ENCODE measurements around the gene IL26.
"Not testable (repeated sequence)": the region's sequence is repeated elsewhere in the genome, so short reads cannot be mapped to it uniquely, and the experiment has no call there.

IL26 gene

DNA sequence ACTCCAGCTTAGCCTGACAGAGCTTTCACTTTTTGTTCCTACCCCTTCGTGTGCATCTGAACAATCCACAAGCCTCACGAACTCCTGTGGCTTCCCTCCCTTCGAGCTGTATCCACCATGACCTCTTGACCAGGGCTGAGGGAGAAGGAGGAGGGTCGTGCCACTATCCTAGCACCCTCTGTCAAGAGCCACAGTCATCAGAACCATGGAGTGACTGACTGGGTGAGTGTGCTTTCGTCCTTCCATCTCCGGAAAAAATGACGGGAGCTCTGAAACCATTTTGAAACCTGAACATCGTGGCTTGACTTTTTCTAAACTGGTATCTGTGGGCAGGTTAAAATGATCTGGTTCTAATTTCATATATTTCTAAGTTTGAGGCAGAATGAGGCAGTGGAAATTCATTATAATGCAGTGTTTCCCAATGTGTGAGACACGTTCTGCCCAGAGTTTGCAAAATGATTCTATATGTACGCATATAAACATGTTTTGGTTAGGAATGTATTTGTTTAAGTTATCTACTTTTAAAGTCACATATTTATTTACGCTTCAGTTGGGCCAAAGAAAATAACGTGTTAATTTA, 27.0 kb downstream of the IL26 start:
- DNase-seq (ENCODE audit: low spot score): no peak

DNA sequence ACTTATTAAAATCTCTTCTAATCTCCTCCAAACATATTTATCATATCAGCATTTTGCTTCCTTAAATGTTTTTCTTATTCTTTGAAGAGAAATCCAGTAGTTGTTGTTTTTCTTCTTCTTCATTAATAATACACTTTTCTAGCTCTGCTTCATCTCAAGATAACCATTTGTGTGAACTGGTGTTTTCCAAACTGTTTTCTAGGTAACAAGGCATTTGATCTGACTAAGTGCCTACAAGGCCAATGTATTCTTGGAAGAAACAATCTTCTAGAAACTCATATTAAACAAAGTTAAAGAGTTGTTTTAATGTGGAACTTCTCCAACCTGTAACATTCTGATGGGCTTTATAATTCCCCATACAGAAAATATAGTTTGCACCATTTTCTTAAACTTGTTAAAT, 35.3 kb downstream of the IL26 start:
- no peak for DNase-seq (ENCODE audit: low spot score)

DNA sequence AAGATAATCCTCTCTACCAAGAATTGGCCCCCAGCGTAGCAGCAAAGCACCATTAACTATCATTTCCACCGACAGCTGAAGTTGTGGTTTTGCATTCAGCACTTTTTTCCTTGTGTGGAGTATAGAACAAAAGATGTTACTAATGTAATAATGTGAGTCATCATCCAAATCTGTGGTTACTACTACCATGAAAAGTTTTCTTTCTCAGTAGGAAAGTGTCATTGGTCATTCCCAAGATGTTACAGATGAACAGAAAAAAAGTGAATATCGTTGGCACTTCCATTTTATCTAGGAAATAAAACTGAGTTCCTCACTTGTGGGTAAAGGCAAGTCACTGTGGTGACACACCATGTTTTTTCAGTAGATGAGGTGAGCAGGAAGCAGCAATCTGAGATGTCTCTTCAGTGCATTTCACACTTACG, 35.8 kb downstream of the IL26 start:
- no peak for DNase-seq (ENCODE audit: low spot score)

DNA sequence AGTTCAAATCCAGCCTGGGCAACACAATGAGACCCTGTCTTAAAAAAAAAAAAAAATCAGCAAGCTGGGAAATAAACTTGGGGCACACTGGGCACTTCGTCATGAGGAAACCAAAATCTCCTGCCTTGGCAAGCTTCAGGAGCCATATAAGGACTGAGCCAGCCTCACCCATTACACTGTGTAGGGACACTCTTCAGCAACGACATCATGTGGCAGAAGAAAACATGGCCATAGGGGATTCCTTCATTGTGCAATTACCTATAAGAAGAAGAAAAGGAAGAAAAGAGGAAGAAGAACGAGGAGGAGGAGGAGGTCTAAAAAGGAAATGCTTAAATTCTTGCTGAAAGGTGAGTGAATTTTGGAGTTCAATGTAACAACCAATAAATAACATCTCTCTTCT, 40.0 kb downstream of the IL26 start:
- no peak for DNase-seq (ENCODE audit: low spot score)

DNA sequence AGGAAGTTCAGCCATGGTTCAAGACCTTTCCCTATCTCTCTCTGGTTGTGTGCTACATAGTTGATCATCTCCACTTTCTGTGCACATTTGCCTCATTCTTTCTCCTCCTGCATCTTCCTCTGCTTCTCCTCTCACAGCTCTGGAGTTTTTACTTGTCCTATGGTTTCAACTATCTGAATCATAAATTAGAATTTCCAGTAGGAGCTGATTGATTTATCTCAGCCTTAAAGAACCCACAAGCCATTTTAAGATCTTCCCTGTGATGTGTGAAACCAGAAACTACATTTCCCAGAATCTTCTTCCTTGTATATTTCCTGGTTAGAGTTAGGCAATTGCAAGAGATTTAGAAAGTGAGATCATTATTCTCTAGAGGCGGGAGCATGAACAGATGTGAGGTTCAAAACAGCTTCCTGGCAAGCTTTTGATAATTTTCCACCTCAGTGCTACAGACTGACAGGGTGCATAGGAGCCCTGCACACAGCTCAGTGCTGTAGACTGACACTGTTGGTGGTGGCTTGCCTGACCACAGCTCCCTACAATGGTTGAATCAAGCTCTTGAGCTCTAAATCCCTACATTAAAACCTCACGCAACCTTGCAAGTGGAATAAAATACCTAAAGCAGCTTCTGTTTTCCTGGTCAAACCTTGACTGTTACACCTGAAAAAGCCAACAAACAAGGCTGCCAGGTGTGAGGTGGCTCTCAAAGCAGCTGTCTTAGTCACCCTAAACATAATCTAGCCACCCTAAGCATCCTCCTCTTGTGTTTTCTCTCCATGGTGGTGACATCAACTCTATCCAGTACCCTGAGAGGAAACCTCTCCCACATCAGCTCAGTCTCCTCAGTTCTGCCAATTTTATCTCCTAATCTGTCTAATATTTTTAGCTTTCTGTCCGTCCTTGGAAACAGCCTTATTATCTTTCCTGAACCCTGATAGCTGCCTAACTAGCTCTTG, 44.5 kb downstream of the IL26 start:
- peak; percentile 75 for DNase-seq (ENCODE audit: low spot score)

DNA sequence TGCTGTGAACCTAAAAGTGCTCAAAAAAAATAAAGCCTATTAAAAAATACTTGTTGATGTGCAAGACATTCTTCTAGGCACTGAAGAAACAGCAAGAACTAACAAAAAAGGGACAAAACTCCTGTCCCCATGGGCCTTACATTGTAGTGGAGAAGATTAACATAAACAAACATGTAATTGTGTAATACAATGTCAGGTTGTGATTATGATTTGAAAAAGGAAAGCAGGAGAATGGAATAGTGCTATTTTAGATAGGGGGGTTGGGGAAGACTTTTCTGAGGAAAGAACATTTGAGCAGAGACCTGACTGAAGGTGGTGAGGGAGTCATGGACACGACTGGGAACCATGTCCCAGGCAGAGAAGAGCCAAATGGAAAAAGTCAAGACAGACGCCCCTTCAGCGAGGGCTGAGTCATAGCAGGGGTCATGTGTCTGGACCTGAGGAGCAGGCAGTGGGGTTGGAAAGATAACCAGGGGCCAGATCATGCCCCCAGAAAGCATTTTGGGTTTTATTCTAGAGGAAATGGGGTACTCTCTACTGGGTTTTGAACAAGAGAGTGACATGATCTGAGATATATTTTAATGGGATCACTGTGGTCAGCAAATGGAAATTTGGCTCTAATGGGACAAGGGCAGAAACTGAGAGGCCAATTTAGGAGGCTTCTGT, 46.7 kb downstream of the IL26 start:
- no peak for DNase-seq (ENCODE audit: low spot score)

DNA sequence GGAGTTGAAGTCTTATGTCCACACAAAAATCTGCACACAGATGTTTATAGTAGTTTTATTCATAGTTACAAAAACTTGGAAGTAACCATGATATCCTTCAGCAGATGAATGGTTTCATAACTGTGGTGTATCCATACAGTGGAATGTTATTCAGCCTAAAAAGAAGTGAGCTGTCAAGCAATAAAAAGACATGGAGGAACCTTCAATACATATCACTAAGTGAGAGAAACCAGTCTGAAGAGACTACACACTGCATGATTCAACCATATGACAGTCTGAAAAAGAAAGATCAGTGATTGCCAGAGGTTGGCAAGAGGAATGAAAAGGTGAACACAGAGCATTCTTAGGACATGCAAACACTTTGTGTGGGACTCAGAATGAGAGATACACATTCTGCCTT, 47.4 kb downstream of the IL26 start:
- no peak for DNase-seq (ENCODE audit: low spot score)

DNA sequence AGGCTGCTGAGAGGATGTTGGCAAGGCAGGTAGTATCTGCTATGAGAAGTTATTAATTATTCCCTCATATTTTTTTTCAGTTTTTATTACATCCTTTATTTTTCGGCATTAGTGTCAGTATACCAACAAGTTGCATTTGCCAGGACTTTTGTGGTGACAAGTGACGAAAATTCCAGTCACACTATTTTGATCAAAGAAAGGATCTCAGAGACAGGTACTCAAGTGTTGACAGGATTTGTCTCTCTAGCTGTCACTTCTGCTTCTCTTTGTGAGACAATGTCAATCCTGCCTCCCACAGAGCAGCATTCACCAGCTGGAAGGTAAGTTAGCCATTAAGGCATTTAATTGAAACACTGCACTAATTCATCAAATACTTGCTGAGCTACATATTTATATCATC, 48.0 kb downstream of the IL26 start:
- DNase-seq (ENCODE audit: low spot score): no peak

DNA sequence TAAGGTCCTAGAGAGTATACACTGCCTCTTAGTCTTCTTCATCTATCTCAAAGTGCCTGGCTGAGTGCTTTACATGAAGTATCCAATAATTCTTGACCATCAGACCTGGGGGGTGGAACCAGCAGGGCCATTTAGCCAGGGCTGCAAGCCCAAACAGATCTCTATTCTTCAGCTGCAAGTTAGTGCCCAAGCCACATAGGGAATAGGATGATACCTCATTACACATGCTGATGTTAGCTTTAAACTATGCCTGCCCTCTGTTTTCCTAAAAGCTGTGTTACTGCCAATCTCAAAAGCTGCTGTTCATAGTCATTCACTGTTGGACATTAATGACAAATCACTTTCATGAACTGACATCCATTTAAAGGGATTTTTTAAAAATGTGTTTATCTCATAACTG, 49.4 kb downstream of the IL26 start:
- DNase-seq (ENCODE audit: low spot score): peak; percentile 5

DNA sequence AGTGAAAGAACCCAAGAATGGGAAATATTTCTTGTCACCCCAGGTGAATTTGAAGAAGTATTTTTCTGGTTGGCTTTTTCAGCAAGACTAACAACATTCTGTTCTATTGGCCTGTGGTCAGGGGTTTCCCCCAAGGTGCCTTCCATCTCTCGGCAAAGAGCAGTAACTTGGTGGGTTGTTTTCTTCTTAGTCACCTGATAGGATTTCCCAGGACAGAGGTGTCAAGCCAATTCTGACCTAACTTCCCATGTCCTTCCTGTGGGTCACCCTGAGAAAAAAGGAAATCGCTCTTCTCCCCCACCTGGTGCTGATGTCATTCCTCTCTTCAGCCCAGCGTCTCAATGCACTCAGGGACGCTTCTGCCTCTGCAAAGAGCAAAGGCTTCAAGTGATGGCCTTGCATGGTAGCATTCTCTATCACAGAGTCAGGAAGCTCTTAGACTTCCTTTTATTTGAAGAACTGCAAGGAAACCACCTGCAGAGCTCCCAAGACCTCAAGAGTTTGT, 50.0 kb downstream of the IL26 start:
- peak; percentile 62 for DNase-seq (ENCODE audit: low spot score)

DNA sequence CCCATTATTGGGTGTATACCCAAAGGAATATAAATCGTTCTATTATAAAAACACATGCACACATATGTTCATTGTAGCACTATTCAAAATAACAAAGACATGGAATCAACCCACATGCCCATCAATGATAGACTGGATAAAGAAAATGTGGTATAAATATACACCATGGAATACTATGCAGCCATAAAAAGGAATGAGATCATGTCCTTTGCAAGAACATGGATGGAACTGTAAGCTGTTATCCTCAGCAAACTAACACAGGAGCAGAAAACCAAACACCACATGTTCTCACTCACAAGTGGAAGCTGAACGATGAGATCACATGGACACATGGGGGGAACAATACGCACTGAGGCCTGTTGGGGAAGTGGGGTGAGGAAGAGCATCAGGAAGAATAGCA, 50.8 kb downstream of the IL26 start:
- not testable (repeated sequence) for DNase-seq (ENCODE audit: low spot score)

DNA sequence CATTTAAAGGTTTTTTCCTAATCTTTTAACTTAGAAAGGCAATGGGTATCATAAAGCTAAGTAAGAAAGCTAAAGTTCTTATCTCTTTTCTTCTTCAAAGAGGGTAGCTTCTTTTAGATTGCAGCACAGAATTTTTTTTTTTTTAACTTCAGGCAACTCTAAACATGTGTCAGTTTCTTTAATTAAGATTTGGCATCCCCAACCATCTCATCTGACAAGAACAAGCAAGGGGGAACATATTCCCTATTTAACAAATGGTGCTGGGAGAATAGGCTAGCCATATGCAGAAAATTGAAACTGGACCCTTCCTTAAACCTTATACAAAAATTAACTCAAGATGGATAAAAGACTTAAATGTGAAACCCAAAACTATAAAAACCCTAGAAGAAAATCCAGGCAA, 51.8 kb downstream of the IL26 start:
- no peak for DNase-seq (ENCODE audit: low spot score)

DNA sequence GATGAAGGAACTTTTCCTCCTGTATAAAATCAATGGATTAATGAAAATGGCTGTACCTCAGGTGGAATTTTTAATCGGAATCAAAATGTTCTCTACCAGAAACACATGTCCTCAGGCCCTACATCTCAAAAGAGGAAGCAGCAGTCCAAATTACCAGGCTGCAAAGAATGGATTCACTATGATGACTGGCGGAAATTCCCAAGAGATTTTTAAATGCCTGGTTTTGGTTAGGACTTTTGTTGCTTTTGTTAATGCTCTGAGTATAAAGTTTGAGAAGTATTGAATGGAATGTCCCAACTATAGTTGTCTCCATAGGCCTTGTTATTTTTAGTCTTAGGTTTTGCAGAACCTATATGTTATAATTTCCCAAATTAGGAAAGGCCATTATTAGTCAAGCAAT, 54.9 kb downstream of the IL26 start:
- DNase-seq (ENCODE audit: low spot score): no peak

DNA sequence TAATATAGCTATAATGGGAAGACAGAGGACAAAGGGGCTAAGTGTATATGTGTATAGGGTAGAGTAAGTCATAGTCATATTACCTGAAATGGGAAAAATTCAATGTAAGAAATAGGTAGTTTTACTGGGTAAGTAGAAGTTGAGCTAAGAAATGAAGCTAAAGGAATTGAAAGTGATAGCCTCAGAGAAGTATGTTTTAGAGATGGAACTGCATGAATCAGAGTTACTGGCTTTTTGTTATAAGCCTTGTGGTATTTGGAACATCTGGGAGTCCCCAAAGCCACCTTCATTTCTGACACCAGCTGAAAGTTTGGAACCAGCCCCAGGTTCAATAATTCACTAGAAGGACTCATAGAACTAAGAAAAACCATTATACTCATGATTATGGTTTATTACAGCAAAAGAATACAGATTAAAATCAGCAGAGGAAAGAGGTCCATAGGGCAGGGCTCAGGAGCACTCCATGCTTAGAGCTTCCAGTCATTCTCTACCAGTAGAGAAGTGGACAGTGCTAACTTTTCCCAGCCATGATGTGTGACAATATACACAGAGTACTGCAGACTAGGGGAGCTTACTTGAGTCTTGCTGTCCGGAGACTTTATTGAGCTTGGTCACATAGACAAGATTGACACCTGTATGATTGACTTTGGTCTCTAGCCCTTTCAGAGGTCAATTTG, 56.3 kb downstream of the IL26 start:
- no peak for DNase-seq (ENCODE audit: low spot score)

DNA sequence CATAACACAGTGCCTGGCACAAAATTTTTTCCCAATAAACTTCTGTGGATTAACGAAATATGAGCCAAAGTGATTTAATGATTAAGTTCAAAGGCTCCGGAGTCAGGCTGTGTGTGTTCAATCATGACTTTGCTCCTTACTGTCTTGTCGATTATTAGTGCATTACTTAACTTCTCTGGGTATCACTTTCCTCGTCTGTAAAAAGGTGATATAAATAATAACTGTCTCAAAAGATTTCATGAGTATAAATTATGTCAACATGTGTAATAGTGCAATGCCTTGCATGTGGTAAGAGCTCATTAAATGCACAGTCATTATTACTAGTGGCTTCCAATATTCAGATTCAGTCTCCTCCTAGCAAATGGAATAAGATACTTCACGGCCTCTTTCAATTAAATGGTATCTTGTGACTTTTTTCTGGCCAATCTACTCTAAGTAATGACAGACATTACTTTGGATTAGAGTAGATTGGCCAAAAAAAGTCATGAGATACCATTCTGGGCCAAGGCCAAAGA, 59.2 kb downstream of the IL26 start:
- no peak for DNase-seq (ENCODE audit: low spot score)

DNA sequence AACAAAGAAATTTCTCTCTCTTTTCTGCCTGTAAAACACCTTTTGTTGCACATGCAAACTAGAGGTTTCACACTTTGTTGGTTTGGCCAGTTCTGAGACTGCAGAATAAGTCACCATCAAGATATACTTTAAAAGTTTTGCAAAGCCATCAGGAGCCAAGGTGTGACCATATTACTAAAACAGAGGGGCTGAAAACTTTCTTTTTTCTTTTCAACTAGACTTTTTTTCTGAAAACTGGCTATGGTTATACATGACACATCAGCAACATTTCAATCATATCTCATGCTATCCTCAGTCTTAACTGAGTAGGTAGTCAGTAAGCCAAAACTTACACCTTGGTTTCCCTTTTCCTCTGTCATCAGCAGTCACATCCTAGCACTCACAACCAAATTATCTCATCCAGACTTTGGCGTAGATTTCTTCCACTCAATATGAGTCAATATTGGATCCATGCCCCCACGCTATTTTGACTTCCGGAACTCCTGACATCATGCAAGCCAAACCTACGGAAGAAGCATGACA, 62.0 kb downstream of the IL26 start:
- DNase-seq (ENCODE audit: low spot score): no peak

DNA sequence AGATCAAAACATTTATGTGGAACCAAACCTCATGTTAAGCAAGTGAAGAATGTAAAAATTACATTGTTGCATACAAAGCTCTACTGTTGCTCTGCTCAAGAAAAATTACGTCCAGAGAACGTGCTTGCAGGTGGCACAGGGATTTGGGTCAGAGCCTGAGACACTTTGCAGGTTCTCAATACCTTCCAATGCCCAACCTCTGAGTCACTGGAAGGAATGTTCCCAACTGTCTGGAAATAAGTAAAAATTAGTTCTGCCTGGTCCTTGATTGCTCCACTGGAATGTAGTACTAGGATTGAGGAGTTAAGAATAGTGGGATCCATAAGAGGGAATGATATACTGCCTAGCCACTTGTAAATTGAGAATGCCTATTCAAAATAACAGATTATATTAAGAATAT, 63.2 kb downstream of the IL26 start:
- no peak for DNase-seq (ENCODE audit: low spot score)

DNA sequence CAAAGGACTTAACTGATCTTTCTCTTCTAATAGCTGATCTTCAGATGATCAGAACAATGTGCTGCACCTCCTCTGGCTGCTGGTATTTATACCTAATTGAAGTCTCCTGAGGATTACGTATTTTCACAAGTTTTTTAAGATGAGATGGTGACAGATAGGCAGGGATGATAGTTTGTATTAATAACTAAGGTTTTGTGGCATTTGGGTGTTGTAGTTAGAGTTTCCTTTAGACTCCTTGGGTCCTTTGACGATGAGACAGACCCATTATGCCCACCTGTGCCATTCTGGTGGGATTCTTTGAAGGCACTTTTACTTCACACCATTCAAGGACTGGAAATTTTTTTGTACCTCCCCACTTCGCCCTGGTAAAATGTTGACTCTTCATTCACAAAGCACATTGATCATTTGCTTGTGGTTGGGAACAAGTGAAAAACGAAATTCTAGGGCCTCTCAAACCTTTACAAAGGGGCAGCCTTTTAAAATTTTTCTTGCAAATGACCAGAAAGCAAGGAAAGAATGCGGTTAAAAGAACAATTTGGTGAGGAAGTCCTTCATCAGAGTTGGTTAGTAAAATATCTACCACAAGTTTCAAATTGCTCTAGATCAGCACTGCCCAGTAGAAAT, 65.8 kb downstream of the IL26 start, which contains the start of gene IFNG:
Gene IFNG (minus strand): TSS at position 60 of the 624 bp plus-strand sequence. CDS start 125 bp downstream, outside the sequence.
- no peak for DNase-seq (ENCODE audit: low spot score)

DNA sequence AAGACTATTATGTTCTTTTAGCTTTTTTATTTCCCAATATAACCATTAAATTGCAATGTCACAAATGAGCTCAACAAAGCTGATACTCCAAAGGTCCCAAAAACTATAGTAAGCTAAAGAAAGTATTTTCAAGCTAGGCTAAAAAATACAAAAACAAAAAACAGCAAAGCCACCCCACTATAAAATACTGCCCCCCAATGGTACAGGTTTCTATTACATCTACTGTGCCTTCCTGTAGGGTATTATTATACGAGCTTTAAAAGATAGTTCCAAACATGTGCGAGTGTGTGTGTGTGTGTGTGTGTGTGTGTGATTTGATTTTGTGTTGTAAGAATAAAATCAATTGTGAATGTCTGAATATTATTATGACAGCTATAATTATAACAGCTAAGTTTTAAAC, 67.2 kb downstream of the IL26 start:
- DNase-seq (ENCODE audit: low spot score): peak; percentile 66

DNA sequence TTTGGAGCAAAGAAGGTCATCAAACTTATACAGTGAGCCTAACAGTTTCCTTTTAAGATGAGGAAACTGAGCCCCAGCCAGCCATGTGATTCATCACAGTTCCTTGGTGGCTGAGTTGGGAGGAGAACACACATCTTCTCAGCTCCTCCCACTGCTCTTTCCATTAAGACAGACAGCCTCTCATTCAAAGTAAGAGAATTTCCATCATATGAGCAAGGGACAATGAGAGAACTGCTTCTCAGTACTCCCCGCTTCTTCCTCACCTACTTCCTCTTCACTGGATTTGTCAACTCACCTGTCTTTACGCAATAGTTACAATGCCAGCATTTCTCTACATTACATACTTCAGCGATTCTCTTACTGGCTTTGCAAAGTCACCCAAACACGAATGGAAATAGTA, 68.2 kb downstream of the IL26 start:
- no peak for DNase-seq (ENCODE audit: low spot score)

DNA sequence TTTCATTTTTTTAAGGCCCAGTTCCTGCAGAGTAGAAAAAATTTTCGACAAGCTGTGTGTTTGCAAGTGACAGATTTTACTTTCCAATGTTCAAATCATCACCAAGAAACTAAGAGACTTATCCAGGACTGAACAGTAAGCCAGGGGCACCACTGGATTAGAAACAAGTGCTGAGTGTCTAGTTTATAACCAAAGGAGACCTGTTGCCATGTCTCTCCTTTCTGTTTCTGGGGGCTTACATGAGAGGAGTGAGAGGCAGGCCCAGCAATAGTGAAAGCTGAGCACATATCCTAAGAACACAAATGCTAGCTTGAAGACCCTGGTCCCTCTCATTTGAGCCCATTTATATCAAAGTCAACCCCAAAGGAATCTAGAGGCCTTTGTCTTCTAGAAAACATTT, 69.0 kb downstream of the IL26 start:
- no peak for DNase-seq (ENCODE audit: low spot score)
